ENCODE measurements around the gene MUC7.
"Not testable (repeated sequence)": the region's sequence is repeated elsewhere in the genome, so short reads cannot be mapped to it uniquely, and the experiment has no call there.

The MUC7 gene

DNA sequence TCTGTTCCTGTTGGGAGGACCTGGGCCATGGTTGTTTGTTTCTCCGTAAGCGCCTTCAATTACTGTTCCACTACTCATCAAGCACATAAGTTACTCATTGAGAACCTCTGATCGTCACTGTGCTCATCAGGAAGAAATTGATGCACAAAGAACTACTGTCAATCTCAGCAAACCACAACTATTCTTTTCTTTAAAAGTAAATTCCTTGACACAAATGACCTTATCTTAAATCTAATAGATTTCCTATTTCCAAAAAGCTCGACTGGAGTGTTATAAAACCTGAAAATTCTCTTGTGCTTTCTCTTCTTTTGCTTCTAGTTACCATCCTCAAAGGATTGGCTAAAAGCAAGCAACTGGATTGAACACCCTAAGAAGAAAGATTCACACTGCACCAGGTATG, at the start of gene MUC7:
Gene MUC7, plus strand, starts transcription at position 301 of the 400 bp plus-strand sequence. CDS start 1,825 bp downstream, outside the sequence.
- no peak for DNase-seq (ENCODE audit: low spot score)

DNA sequence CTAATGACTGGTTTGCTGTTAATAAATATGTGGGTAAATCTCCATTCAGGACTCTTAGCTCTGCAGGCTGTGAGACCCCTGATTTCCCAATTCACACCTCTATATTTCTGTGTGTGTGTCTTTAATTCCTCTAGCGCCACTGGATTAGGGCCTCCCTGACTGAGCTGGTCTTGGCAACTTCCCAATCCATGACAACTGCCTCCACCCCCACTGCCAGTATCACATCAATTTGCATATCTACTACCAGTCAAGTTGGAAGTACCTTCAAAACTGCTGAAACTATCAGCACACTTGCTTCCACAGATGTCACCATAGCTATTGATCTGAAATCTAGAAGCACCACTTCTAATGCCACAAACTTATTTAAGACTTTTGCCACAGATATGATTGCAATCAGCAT, 46.7 kb upstream of the MUC7 start:
- no peak for DNase-seq (ENCODE audit: low spot score)

DNA sequence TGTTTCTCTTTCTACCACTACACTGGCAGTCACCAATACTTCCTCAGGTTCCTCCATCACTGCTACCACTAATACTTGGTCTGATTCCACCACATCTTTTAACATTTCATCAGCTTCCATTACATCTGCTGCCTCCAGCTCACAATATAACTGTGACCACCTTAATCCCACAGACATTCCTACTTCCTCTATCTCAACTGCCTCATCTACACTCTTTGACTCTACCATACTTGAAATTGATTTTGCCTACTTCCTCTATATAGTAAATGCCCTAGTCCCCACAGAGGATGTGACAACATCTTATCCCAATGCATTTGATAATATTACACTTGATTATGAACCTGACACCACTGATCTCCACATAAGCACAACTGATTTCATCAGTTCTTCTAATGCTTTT, 45.2 kb upstream of the MUC7 start:
- no peak for DNase-seq (ENCODE audit: low spot score)

DNA sequence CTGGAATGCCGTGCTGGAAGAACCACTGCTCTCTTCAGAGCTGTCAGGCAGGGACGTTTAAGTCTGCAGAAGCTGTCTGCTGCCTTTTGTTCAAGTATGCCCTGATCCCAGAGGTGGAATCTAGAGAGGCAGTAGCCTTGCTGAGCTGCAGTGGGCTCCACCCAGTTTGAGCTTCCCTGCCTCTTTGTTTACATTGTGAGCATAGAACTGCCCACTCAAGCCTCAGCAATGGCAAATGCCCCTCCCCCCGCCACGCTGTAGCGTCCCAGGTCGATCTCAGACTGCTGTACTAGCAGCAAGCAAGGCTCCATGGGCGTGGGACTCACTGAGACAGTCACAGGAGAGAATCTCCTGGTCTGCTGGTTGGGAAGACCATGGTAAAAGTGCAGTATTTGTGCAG, 34.8 kb upstream of the MUC7 start:
- DNase-seq (ENCODE audit: low spot score): no peak

DNA sequence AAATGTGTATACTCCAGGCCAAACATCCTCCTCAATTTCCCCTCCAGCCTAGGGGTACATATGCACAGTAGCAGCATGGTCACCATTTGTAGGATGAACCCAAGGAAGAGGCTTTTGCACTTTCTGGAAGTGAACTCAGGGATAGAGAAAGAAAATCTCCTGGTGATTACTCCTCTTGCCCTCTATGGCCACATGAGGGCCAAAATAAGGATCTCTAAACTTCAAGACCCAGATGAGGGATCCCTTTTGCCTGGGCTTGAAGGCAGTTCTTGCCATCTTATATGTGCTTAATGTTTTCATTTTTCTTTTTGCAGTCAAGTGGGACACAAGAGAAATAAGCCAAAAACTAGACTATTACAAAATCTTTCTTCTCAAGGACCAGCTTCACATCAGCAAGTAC, 29.5 kb upstream of the MUC7 start:
- DNase-seq (ENCODE audit: low spot score): no peak

DNA sequence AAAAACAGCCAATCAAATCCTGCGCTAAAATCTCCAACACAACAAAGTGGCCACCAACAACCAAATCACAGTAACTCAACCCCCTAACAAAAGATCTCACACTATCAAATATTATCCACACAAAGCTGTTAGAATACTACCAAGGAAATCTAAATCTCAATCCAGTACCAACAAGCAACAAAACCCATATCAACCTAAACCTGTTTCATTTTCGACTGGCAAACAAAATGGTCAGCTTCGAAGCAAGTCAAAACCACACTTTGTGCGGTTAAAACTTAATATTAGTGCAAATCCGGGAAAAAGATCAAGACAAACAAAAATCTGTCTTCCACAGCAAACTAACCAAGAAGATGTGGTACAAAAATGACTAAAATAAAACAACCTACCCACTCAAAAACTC, 28.7 kb upstream of the MUC7 start:
- DNase-seq (ENCODE audit: low spot score): no peak

DNA sequence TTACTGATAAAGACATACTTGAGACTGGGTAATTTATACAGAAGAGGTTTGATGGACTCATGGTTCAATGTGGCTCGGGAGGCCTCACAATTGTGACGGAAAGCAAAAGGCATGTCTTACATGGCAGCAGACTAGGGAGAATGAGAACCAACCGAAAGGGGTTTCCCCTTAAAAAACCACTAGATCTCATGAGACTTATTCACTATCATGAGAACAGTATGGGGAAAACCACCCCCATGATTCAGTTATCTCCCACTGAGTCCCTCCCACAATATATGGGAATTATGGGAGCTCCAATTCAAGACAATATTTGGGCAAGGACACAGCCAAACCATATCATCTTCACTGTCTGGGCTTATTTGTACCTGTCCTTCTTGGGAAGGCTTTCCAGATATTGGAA, 22.8 kb upstream of the MUC7 start:
- DNase-seq (ENCODE audit: low spot score): no peak

DNA sequence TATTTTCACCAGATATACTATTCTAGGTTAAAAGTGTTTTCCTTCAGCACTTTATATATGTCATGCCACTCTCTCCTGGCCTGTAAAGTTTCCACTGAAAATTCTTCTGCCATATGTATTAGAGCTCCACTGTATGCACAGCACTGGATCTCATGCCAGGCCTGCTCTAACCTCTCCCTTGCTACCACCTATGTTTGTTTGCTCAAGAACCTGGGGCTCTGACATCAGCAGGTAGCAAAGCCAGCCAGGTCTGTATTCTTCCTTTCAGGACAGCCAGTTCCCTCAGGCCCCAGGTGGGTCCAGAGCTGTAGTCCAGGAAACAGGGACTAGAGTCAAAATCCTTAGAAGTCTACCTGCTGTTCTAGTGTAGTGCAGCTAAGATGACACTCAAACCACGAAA, 19.1 kb upstream of the MUC7 start:
- no peak for DNase-seq (ENCODE audit: low spot score)

DNA sequence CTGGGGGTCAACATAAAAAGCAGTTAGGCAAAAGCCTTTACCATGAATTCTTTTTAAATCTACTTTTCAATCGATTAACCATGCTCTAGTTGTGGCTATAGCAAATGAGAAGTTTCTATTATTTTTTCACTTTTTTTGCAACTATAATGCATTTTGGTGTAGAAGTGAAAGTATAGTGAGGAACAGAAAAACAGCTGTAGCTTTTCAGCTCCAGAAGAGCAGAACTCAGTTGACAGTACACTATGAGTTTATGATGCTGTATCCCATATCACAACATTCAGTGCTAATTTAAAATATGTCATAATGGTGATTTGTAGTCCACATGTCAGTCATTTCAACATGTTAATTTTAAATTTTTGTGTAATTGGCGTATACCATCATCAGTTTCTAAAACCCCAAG, 8.7 kb upstream of the MUC7 start:
- DNase-seq (ENCODE audit: low spot score): no peak

DNA sequence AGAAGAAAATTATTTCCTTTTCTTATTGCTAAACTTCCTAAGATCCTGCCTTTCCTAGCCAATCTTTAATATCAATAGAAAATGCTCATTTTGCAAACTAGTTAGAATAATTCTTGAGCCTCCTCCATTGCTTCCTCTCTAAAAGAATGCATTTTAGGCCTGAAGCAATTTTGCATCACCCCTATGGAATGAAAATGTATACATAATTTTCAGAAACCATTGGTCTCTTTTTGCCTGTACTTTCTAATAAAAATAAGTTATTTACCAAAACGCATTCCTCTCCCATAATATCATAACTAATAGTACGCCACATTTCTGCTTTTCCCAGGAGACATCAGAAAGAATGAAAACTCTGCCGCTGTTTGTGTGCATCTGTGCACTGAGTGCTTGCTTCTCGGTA, 1.7 kb downstream of the MUC7 start:
- no peak for DNase-seq (ENCODE audit: low spot score)

DNA sequence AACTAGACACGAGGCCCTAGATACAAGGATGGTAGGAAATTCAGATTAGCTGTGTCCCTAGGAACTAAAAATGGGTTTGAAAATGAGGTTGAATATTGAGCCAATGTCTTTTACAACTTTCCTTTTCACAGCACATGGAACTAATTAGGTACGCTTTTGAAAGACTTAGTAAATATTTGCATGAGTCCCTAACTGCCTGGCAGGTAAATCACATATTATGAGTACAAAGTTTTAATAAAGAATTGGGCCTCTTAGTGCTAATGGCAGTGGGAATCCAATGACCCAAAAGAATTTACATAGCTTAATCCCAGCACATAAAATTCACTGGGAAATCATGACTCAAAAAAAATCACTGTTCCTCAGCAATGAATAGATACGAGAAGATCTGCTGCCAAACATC, 16.8 kb downstream of the MUC7 start:
- no peak for DNase-seq (ENCODE audit: low spot score)

DNA sequence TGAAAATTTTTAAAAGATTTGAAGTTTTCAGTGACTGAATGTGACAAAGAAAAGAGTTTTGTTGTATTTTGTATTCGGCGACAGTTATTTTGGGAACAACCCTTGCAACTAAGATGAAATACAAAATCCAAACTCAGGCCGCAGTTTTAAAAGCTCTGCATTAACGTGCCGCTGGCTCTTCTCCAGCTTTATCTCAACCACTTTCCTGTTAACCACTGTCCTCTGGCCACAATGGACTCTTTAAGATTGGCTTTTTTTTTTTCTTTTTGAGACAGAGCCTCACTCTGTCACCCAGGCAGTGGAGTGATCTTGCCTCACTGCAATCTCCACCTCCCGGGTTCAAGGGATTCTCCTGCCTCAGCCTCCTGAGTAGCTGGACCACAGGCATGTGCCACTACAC, 24.2 kb downstream of the MUC7 start:
- no peak for DNase-seq (ENCODE audit: low spot score)

DNA sequence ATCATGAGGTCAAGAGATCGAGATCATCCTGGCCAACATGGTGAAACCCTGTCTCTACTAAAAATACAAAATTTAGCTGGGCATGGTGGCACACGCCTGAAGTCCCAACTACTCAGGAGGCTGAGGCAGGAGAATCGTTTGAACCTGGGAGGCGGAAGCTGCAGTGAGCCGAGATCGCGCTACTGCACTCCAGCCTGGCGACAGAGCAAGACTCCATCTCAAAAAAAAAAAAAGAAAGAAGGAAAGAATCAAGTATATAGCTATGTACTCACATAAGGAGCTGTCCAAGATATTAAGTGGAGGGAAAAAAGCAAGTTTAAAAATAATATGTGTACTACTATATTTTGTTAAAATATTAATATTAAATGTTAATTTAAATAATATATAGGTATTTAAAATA, 29.8 kb downstream of the MUC7 start:
- not testable (repeated sequence) for DNase-seq (ENCODE audit: low spot score)

DNA sequence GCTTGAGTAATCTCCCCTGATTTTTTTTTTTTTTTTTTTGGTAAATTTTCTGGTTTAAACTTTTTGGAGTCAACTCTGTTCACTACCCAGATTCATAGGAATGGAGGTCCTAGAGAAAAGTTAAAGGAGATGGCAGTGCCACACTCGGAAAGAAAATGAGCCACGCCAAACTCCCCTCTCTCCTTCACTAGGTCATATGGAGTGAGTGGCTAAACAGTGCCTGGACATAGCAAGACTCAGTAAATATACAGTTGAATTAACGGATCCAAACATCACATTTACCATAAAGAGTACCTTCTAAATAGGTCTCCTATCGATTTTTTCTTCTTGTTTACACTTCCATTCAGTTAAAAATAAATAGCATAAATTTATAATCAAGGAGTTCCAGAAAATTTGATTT, 32.7 kb downstream of the MUC7 start:
- DNase-seq (ENCODE audit: low spot score): no peak

DNA sequence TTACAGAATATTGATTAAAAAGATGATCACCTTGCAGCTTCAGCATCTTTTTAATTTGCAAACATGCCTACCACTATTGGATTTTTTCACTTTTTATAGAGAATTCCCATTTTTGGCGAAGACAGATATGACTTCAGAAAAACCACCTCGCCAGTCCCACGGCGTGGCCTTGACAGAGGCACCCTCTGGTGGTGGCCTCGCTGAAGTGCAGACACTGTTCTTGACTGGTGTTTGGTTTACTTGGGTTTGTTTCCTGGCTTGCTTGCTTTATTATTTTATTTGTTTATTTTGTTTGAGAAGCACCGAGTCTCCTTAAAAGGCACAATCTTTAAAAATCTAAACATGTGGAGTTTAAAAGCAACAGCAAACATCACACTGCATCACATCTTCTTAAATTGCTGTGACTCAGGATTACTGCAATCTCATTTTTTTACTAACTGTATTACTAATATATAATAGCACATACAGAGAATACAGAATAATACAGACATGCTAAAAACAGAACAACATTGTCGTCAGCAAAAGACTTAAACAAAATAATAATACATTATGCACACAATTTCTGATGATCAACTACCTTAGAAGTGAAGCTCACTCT, 33.3 kb downstream of the MUC7 start:
- DNase-seq (ENCODE audit: low spot score): peak; percentile 59

DNA sequence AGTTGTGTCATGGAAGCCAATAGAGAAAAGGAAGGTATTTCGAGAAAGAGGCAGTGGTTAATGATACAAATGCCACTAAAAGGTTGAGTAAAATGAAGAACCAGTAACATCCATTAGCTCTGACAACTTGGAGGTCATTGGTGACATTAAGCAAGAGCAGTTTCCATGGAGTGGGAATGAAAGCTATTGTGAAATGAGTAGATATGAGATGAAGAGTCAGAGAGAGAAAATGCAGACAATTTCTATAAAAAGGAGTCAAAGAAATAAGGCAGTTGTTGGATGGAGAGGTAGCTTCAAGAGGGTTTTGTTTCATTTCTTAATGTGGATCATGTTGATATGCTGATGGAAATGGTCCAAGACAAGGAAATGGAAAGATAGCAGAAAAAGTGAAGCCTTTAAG, 36.8 kb downstream of the MUC7 start:
- DNase-seq (ENCODE audit: low spot score): no peak

DNA sequence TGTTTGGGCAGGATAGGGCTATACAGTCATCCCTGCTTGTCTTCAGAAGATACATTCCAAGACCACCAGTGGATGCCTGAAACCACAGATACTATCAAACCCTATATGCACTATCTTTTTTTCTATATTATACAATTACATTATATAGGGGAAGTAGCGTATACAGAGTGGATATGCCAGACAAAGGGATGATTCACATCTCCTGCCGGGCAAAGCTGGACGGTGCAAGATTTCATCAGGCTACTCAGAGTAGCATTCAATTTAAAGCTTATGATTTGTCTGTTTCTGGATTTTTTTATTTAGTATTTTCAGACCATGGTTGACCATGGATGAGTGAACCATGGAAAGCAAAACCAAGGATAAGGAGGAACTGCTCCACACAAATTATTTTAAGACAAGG, 39.4 kb downstream of the MUC7 start:
- no peak for DNase-seq (ENCODE audit: low spot score)

DNA sequence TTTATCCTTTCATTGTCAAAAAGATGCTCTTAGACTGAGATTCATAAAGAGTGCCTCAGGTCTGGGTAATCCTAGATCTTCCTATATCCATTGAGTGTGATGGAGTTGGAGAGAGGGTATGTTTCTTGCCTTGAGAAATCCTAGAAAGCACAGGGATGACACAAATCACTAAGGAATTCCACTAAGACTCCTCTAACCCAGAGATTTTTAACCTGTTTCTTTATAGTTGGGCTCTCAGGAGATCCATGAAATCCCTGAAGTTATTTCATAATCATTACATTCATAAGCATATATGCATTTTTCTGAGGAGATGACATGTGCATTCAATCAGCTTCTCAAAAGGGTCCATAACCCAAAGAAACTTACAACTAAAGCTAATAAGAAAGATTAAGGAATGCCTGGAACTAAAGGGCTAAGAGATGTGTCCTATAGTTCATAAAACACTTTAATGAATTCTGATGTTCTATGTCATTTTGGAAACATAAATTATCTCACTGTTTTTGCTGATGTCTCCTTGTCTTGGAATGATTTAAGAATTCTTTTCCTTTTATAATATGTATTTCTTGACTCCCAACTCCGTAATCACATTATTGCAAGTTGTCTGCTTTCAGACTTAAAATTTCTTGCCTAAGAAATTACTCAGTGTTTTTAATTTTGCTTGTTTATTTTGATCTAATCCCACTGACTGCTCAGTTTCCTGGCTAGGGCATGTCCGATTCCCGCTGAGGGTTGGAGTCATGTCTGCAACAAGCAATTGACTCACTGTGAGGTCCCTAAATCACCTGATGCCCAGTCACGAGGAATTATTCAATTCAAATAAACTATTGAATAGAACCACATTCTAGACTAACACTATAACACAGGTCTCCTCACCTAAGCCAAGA, 43.6 kb downstream of the MUC7 start:
- DNase-seq (ENCODE audit: low spot score): no peak

DNA sequence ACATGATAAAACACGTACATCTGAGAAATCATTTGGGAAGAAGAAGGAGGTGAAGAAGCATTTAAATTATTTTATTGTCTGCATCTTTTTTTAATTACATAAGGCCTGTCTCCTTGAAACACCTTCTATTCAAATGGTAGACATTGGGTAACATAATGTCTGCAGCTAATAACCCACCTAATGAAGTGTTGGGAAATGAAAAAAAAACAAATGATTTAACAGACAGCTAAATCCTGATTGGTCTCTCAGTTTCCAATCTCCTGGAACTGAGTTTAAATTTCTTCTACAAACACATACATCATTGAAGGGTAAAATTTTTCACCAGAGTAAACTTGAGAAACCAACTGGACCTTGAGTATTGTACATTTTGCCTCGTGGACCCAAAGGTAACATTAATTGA, 46.3 kb downstream of the MUC7 start, which contains the start of gene AMTN:
Gene AMTN, plus strand, starts transcription at position 301 of the 400 bp plus-strand sequence. CDS start 209 bp downstream, outside the sequence.
- no peak for DNase-seq (ENCODE audit: low spot score)

DNA sequence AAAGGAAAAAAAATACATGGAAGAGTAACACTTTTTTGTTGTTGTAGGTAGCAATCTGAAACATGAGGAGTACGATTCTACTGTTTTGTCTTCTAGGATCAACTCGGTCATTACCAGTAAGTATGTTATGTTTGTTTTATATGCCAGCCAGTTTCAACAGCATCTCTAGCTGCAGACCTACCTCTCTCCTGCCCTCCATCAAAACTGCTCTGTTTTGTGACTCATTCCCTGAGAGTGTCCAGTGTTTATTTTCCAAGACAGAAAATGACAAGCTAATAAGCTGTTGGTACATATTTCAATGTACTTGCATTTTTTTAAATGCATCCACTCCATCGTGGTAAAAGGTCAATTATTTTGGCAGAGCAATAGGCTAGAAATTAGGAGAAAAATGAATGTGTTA, 46.7 kb downstream of the MUC7 start:
- no peak for DNase-seq (ENCODE audit: low spot score)

DNA sequence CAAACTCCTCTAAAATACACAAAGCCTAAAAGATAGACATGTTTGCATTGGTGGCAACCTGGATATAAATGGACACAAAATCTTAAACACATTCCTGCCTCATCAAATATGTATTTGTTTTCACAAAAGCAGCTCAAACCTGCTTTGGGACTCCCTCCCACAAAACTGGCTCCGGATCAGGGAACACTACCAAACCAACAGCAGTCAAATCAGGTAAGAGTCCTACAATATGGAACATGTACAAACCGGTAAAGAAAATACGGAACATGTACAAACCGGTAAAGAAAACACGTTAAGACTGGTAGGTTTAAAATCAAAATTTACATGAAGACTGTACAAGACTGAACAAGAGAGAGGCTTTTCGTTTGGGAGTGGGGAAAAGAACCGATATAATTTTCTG, 50.6 kb downstream of the MUC7 start:
- no peak for DNase-seq (ENCODE audit: low spot score)

DNA sequence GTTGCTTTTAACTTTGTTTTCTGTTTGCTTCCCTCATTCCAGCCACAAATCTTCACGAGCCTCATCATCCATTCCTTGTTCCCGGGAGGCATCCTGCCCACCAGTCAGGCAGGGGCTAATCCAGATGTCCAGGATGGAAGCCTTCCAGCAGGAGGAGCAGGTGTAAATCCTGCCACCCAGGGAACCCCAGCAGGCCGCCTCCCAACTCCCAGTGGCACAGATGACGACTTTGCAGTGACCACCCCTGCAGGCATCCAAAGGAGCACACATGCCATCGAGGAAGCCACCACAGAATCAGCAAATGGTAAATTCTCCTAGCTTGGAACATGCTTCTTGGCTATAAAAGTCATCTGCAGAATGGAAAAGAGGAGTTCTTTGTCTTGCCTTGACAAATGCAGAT, 59.0 kb downstream of the MUC7 start:
- no peak for DNase-seq (ENCODE audit: low spot score)

DNA sequence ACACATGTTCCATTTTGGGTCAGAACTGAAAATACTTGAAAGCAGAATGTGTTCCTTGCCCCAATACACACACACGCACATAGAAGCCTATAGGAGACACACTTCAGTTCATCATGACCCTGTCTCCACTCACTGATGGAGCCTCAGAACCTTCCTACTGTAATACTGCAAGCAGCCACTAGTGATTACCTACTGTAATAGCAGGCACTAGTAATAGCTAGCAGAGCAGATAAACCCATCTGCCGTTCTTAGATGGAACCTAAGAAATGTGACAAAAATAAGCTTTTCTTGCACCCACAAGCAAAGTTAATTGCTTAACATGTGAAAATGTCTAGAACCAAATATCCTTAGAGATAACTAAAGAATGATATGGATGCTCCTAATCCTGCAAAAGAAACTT, 60.0 kb downstream of the MUC7 start:
- no peak for DNase-seq (ENCODE audit: low spot score)
